Stimulated activated CD4-positive, alpha-beta T cell treated with anti-CD3 and anti-CD28 coated beads, Interleukin-1b, Interleukin-23, amount 100 ng/mL, for 48 hours (primary cell): Measurements from ENCODE around the gene SLC28A1.
A peak's percentile ranks its signal among the peaks of the same experiment; 100 is the strongest.
"Not testable (repeated sequence)": the region's sequence is repeated elsewhere in the genome, so short reads cannot be mapped to it uniquely, and the experiment has no call there.

Experiments
- DNase-seq: peaks from one replicate; pipeline ENCODE4 v3.0.0-alpha.2; 2020

The SLC28A1 gene

GRCh38 chr15:84862214-84862975 is 22.1 kb upstream of the SLC28A1 start:
- no peak for DNase-seq

- no peak for DNase-seq
These were observed 20.7 kb upstream of the SLC28A1 start for GRCh38 chr15:84863565-84864443.

- DNase-seq = no peak
These were observed 20.0 kb upstream of the SLC28A1 start for GRCh38 chr15:84864444-84864795.

GRCh38 chr15:84865074-84865569 is 19.3 kb upstream of the SLC28A1 start:
- no peak for DNase-seq

GRCh38 chr15:84868037-84868880 is 16.2 kb upstream of the SLC28A1 start:
- no peak for DNase-seq

- no peak for DNase-seq
These were observed 15.0 kb upstream of the SLC28A1 start for GRCh38 chr15:84869510-84869909.

GRCh38 chr15:84871428-84871985 is 13.0 kb upstream of the SLC28A1 start:
- no peak for DNase-seq

- DNase-seq = no peak
These were observed 12.2 kb upstream of the SLC28A1 start for GRCh38 chr15:84872009-84872910.

GRCh38 chr15:84873997-84874396 is 10.5 kb upstream of the SLC28A1 start:
- DNase-seq = no peak

- no peak for DNase-seq
These were observed 9.3 kb upstream of the SLC28A1 start for GRCh38 chr15:84874981-84875699.

- DNase-seq = no peak
These were observed 8.2 kb upstream of the SLC28A1 start for GRCh38 chr15:84876269-84876668.

GRCh38 chr15:84877701-84878100 is 6.8 kb upstream of the SLC28A1 start:
- not testable (repeated sequence) for DNase-seq

- DNase-seq = peak; percentile 58
These were observed 6.0 kb upstream of the SLC28A1 start for GRCh38 chr15:84878504-84878903.

GRCh38 chr15:84879088-84879780 is 5.2 kb upstream of the SLC28A1 start:
- DNase-seq = no peak

- no peak for DNase-seq
These were observed 4.5 kb upstream of the SLC28A1 start for GRCh38 chr15:84880007-84880406.

- DNase-seq = no peak
These were observed 3.5 kb upstream of the SLC28A1 start for GRCh38 chr15:84880822-84881519.

- no peak for DNase-seq
These were observed 3.0 kb upstream of the SLC28A1 start for GRCh38 chr15:84881520-84881830.

- DNase-seq = no peak
These were observed 996 bp upstream of the SLC28A1 start for GRCh38 chr15:84883466-84883865.

GRCh38 chr15:84885801-84886200 is 1.3 kb downstream of the SLC28A1 start:
- DNase-seq = no peak
